Measurements from ENCODE around the gene OPRL1.

The OPRL1 gene

DNA sequence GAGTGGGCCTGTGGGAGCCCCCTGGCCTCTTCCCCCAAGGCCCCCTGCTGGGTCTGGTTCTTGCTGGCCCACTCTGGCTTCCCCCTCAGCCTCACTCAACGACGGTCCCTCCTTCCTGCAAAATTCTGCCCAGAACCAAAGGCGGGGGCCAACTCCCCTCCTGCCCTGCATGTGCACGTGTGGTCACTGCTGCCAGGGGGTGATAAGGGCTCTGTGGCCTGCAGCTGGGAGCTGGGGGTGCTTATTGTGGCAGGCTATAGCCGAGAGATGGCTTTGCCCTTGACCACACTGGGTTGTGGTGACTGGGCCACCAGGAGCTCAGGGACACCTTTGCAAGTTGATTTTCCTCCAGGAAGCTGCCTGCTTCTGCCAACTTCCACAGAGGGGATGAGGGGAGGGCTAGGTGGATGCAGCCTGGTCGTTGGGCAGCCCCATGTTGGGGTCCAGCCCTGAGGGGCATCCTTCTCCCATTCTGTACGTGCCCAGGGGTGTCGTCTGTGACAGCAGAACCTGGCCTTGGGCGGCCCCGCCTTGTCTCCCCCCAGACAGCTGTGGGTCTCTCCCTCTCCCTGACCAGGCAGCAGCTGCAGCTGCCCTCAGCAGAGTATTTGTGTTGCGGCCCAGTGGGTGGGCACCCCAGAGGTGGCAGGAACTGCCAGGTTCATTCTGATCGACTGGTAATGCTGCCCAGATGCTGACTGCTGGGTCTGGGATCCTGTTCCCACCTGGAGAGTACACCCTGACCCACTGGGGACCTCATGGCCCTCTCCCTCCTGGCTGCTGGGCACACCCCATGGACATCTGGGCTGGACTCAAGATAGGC, 11.3 kb upstream of the OPRL1 start:
- Histone ChIP-seq H3K36me3 (ENCODE audit: control insufficient read depth, insufficient read depth, low read length) (peaks cover 9% of the 10 kb centered on the region), H3K9ac (ENCODE audit: low read length) (no peak overlapping the region), H3K4me1 (ENCODE audit: control insufficient read depth, insufficient read depth, low read length) (peaks cover 17% of the 10 kb centered on the region), H3K4me3 (ENCODE audit: low read depth, low read length) (no peak overlapping the region), H3K9me3 (ENCODE audit: control insufficient read depth, insufficient read depth, low read depth, low read length) (no peaks in the 10 kb centered on the region), H3K27ac (ENCODE audit: low read depth, low read length) (no peak overlapping the region), H3K27me3 (ENCODE audit: control insufficient read depth, insufficient read depth, low read length) (no peaks in the 10 kb centered on the region)

DNA sequence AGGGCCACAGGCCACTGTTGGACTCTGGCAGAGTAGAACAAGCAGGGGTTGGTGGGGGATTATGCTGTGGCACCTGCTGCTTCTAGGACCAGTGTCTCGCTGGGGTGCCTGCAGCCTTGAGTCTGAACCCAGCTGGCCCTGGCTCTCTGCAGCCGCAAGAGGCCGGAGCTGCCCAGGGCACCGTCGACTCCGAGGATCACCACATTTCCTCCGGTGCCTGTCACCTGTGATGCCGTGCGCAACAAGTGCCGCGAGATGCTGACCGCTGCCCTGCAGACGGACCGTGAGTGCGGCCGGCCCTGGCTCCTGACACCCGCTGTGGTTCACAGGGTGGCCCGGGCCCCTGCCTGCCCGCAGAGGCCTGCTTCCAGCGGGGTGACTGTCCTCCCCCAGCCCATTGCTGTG, 10.7 kb upstream of the OPRL1 start:
- Histone ChIP-seq H3K9me3 (ENCODE audit: control insufficient read depth, insufficient read depth, low read depth, low read length) (no peaks in the 10 kb centered on the region), H3K9ac (ENCODE audit: low read length) (no peak overlapping the region), H3K27ac (ENCODE audit: low read depth, low read length) (no peak overlapping the region), H3K36me3 (ENCODE audit: control insufficient read depth, insufficient read depth, low read length) (peaks cover 14% of the 10 kb centered on the region), H3K4me1 (ENCODE audit: control insufficient read depth, insufficient read depth, low read length) (peaks cover 11% of the 10 kb centered on the region), H3K4me3 (ENCODE audit: low read depth, low read length) (no peak overlapping the region), H3K27me3 (ENCODE audit: control insufficient read depth, insufficient read depth, low read length) (no peaks in the 10 kb centered on the region)

DNA sequence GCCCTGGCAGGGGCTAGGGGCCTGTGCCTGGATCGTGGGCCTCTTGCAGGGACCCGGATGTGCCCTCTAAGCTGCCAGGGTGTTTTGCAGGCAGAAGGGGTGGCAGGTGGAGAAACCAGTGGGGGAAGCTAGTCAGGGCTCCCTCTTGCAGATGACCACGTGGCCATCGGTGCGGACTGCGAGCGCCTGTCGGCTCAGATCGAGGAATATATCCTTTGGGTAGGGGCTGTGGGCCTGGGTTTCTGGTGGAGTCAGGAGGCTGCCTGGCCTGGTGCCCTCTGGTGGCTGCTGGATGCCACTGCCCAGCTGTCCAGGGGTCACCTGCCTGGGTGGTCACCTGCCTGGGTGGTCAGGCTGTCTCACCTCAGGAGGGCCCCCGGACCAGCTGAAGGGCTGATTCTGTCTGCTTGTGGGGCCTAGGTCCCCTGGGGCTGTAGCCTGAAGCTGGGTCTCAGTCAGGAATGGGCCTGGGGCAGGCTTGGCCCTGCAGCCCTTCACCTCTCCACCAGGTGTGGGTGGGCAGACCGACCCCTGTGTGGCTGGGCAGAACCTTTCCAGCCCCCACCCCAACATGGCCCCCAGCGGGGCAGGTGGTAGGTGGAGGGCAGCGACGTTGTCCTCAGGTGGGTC, 10.2 kb upstream of the OPRL1 start:
- Histone ChIP-seq H3K27me3 (ENCODE audit: control insufficient read depth, insufficient read depth, low read length) (no peaks in the 10 kb centered on the region), H3K27ac (ENCODE audit: low read depth, low read length) (no peak overlapping the region), H3K36me3 (ENCODE audit: control insufficient read depth, insufficient read depth, low read length) (peaks cover 15% of the 10 kb centered on the region), H3K9me3 (ENCODE audit: control insufficient read depth, insufficient read depth, low read depth, low read length) (no peaks in the 10 kb centered on the region), H3K4me1 (ENCODE audit: control insufficient read depth, insufficient read depth, low read length) (peaks cover 9% of the 10 kb centered on the region), H3K4me3 (ENCODE audit: low read depth, low read length) (no peak overlapping the region), H3K9ac (ENCODE audit: low read length) (no peak overlapping the region)

DNA sequence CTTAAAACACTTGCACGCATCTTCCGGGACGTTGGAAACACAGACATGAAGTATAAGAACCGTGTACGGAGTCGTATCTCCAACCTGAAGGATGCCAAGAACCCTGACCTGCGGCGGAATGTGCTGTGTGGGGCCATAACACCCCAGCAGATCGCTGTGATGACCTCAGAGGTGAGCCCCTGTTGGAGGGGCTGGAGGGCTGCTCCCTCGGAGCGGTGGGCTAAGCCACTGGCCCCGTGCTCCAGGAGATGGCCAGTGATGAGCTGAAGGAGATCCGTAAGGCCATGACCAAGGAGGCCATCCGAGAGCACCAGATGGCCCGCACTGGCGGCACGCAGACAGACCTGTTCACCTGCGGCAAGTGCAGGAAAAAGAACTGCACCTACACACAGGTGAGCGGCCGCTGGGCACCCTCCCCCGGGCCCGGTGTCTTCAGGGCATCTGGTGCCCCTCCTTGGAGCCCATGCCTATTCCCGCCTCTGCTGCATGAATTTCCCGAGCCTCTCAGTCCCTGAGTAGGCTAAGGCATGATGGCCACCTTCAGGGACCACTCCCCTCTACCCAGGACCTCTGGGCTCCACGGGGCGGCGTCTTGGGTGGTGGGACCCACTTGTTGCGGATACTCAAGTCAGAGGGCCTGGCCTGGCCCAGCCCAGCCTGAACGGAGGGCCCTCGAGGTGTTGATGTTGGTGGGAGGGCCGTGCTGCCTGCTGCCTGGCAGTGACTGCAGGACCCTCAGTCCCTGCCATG, 9.5 kb upstream of the OPRL1 start:
- peaks cover 9% of the 10 kb centered on the region for H3K4me1 ChIP-seq (ENCODE audit: control insufficient read depth, insufficient read depth, low read length)
- no peak overlapping the region for H3K4me3 ChIP-seq (ENCODE audit: low read depth, low read length)
- H3K27ac ChIP-seq (ENCODE audit: low read depth, low read length) = no peak overlapping the region
- H3K27me3 ChIP-seq (ENCODE audit: control insufficient read depth, insufficient read depth, low read length) = no peaks in the 10 kb centered on the region
- H3K9me3 ChIP-seq (ENCODE audit: control insufficient read depth, insufficient read depth, low read depth, low read length) = no peaks in the 10 kb centered on the region
- H3K36me3 ChIP-seq (ENCODE audit: control insufficient read depth, insufficient read depth, low read length) = peaks cover 15% of the 10 kb centered on the region
- no peak overlapping the region for H3K9ac ChIP-seq (ENCODE audit: low read length)

DNA sequence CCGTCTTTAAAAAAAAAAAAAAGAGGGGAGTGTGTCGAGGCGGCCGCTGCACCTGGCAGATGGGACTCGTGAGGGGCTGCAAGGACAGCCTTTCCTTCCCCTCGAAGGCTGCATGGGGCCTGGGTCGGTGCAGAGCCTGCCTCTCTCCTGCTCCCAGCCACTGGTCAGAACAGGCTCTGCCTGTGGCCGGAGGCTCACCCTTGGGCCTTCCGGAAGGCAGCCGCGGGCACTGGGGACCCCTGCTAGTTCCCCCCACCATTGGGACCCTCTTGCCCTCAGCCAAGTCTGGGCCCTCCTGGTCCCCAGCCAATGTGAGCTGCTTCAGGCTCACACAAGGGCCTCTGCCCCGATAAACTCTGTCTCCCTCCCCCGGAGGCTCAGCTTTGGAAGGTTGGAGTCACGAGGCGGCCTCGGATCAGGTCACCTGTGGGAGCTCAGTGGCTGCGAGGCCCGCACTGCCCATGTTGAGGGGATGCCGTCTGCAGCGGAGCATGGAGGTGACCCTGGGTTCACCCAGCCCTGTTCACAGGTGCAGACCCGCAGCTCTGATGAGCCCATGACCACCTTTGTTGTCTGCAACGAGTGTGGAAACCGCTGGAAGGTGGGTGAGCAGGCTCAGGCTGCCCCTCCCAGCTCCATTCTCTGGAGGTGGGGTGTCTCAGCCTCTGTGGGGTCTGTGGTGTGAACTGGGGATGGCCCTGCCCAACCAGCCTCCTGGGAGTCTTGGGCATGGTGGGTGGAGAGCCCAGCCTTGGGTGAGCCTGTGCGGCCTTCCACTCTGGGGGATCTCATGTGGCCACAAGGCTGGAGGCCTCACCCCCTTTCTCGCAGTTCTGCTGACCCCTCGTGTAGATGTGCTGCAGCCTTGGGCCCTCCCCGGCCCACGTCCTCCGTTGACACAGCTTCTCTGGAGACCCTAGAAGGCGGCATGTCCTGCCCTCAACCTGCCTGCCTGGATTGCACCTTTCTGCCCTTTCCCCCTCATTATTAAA, 8.2 kb upstream of the OPRL1 start:
- no peak overlapping the region for H3K4me3 ChIP-seq (ENCODE audit: low read depth, low read length)
- H3K27me3 ChIP-seq (ENCODE audit: control insufficient read depth, insufficient read depth, low read length) = no peaks in the 10 kb centered on the region
- H3K27ac ChIP-seq (ENCODE audit: low read depth, low read length) = no peak overlapping the region
- H3K4me1 ChIP-seq (ENCODE audit: control insufficient read depth, insufficient read depth, low read length) = no peaks in the 10 kb centered on the region
- H3K36me3 ChIP-seq (ENCODE audit: control insufficient read depth, insufficient read depth, low read length) = peaks cover 15% of the 10 kb centered on the region
- H3K9me3 ChIP-seq (ENCODE audit: control insufficient read depth, insufficient read depth, low read depth, low read length) = no peaks in the 10 kb centered on the region
- H3K9ac ChIP-seq (ENCODE audit: low read length) = no peak overlapping the region

DNA sequence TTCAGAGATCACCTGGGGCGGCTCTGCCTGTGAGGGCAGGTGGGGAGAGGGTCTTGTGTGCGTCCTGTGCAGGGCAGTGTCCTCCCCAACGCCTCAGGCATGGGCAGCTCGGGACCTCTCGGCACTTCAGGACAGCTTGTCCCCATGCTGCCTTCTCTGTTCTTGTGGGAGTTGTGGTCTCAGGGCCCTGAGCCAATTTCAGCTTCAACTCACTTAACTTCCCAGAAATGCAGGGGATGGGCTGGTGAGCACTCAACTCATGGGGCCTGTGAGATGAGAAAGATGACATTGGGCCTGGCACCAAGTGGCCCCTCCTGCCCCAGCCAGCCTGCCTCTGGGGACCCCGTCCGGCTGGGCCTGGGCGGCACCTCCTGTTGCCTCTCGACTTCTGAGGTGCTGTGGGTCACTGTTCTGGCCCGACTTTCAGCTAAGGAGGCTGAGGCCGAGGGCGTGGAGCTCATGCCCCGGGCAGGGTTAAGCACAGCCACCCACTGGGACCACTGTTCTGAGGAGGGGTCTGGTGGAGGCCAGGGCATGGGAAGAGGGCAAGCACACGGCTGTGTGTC, 7.3 kb upstream of the OPRL1 start:
- no peaks in the 10 kb centered on the region for H3K4me1 ChIP-seq (ENCODE audit: control insufficient read depth, insufficient read depth, low read length)
- no peak overlapping the region for H3K9ac ChIP-seq (ENCODE audit: low read length)
- H3K27ac ChIP-seq (ENCODE audit: low read depth, low read length) = no peak overlapping the region
- H3K27me3 ChIP-seq (ENCODE audit: control insufficient read depth, insufficient read depth, low read length) = no peaks in the 10 kb centered on the region
- H3K4me3 ChIP-seq (ENCODE audit: low read depth, low read length) = no peak overlapping the region
- H3K36me3 ChIP-seq (ENCODE audit: control insufficient read depth, insufficient read depth, low read length) = peaks cover 15% of the 10 kb centered on the region
- no peaks in the 10 kb centered on the region for H3K9me3 ChIP-seq (ENCODE audit: control insufficient read depth, insufficient read depth, low read depth, low read length)

DNA sequence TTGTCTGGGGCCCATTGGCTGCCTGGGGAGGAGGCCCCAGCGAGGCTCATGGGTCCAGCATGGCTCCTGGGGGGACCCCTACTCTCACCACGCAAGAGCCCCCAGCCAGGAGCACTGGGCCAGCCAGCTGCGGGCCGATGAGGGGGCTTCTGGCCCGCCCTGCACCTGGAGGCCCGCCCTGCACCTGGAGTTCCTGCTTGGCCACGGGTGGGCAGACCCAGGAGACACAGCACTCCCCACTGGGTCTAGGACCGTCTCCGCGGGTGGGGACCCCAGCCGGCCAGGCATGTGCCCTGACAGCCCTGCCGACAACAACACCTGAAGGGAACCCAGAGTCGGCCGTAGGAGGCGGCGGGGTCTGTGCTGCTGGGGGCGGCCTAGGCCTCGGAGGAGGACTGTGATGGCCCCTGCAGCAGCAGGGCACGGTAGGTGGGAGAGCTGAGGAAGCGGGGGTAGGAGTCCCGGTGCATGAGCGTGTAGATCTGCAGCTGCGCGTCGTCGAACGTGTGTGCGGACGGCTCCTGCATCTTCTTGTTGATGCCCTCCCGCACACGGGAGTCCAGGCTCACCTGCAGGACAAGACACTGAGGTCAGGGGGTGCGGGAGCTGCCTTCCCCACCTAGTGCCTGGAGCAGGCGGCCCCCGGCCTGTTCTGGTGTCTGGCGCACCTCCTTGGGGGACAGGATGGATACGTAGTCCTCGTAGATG, 6.3 kb upstream of the OPRL1 start:
- peaks cover 15% of the 10 kb centered on the region for H3K36me3 ChIP-seq (ENCODE audit: control insufficient read depth, insufficient read depth, low read length)
- no peaks in the 10 kb centered on the region for H3K9me3 ChIP-seq (ENCODE audit: control insufficient read depth, insufficient read depth, low read depth, low read length)
- H3K4me3 ChIP-seq (ENCODE audit: low read depth, low read length) = no peak overlapping the region
- H3K4me1 ChIP-seq (ENCODE audit: control insufficient read depth, insufficient read depth, low read length) = peaks cover 7% of the 10 kb centered on the region; the same call in 1 of the 2 replicates
- no peaks in the 10 kb centered on the region for H3K27me3 ChIP-seq (ENCODE audit: control insufficient read depth, insufficient read depth, low read length)
- H3K9ac ChIP-seq (ENCODE audit: low read length) = no peak overlapping the region
- H3K27ac ChIP-seq (ENCODE audit: low read depth, low read length) = no peak overlapping the region

DNA sequence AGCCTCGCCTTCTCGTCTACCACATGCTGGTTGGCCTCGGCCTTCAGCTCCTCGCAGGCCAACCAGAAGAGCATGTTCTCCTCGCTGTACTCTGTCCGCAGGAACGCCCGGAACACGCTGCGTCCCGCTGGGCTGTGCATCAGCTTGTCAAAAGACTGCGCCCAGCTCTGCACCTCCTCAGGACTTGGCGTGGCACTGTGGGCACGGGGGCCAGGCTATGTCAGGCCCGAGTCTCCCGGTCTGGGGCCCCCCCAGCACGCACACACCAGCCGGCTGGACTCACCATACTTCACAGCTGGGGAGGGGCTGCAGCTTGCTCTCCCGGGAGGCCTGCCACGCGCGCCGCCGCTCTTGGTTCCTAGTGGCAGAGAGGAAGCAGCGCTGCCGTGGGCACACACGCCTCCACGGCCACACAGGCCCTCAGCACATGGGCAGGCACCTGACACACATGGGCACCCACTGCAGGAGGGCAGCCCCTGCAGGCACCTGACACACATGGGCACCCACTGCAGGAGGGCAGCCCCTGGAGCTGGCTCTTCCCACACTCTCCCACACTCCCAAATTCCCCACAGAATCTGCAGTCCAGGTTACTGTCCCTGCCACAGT, 5.6 kb upstream of the OPRL1 start:
- H3K9me3 ChIP-seq (ENCODE audit: control insufficient read depth, insufficient read depth, low read depth, low read length) = no peaks in the 10 kb centered on the region
- no peak overlapping the region for H3K27ac ChIP-seq (ENCODE audit: low read depth, low read length)
- no peaks in the 10 kb centered on the region for H3K27me3 ChIP-seq (ENCODE audit: control insufficient read depth, insufficient read depth, low read length)
- no peak overlapping the region for H3K4me3 ChIP-seq (ENCODE audit: low read depth, low read length)
- no peak overlapping the region for H3K9ac ChIP-seq (ENCODE audit: low read length)
- peaks cover 12% of the 10 kb centered on the region; the same call in 1 of the 2 replicates for H3K4me1 ChIP-seq (ENCODE audit: control insufficient read depth, insufficient read depth, low read length)
- peaks cover 15% of the 10 kb centered on the region for H3K36me3 ChIP-seq (ENCODE audit: control insufficient read depth, insufficient read depth, low read length)

DNA sequence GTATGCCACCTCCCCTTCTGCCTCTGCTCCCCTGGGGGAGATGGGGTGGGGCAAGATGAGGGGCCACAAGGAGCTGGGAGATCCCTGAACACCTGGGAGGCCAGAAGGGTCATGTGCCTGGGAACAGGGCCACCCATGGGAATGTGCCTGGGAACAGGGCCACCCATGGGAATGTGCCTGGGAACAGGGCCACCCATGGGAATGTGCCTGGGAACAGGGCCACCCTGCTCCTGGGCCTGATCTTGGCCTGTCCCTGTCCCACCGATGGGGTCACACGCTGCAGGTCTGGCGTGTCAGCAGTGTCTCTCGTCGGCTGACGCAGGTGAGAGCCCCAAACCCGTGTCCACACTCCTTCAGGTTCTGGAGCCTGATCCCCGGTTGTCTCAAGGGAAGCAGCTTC, 4.9 kb upstream of the OPRL1 start:
- H3K4me1 ChIP-seq (ENCODE audit: control insufficient read depth, insufficient read depth, low read length) = peaks cover 12% of the 10 kb centered on the region; the same call in 1 of the 2 replicates
- no peak overlapping the region for H3K9ac ChIP-seq (ENCODE audit: low read length)
- no peaks in the 10 kb centered on the region for H3K9me3 ChIP-seq (ENCODE audit: control insufficient read depth, insufficient read depth, low read depth, low read length)
- H3K36me3 ChIP-seq (ENCODE audit: control insufficient read depth, insufficient read depth, low read length) = peaks cover 15% of the 10 kb centered on the region
- H3K27ac ChIP-seq (ENCODE audit: low read depth, low read length) = no peak overlapping the region
- H3K4me3 ChIP-seq (ENCODE audit: low read depth, low read length) = no peak overlapping the region
- H3K27me3 ChIP-seq (ENCODE audit: control insufficient read depth, insufficient read depth, low read length) = peaks cover under 1% of the 10 kb centered on the region; the same call in 1 of the 2 replicates

All from HUES6 (cell line).